Measurements from ENCODE around the gene MAN1C1. TPM values are rescaled to one million over a fixed set of nuclear protein-coding genes. Genes with fewer than 3 reads are reported as not detected.

MAN1C1 gene
- total and polyA plus RNA-seq, 9 of the 15 experiments (the other 6 are each of a cell fraction or from before 2014, with no cell fraction given): 0.04 to 0.44 (median 0.10) TPM; not detected in 3

GRCh38 chr1:25688390-25689119, 72.0 kb downstream of the MAN1C1 start (continued):
- TF ChIP-seq PBX2 (CRISPR knock-in tag; IDR thresholded peaks at IDR 0.05; ENCODE audit: low read depth) (no peak), PBX2 (tag; conservative IDR thresholded peaks at IDR 0.05; ENCODE audit: low read depth) (peak; percentile 89)

GRCh38 chr1:25689686-25690381, 73.2 kb downstream of the MAN1C1 start:
- peaks cover 53 to 90% of the 10 kb centered on the region in 2 experiments for H3K27me3 ChIP-seq (ENCODE audit: control insufficient read depth in 2 of 2, insufficient read depth in 2 of 2, low read length in 2 of 2)
- no peak overlapping the region for H2AFZ ChIP-seq (ENCODE audit: low read depth, low read length)
- no peak for FAIRE-seq
- H3K9ac ChIP-seq (ENCODE audit: insufficient read depth in 1 of 2, low read depth in 2 of 2, low read length in 2 of 2): no peak overlapping the region
- no peaks in the 10 kb centered on the region for H3K9me3 ChIP-seq (replicated peaks; ENCODE audit: control insufficient read depth, insufficient read depth, low read depth, low read length)
- peaks cover 1 to 4% of the 10 kb centered on the region in 2 experiments; a peak in 1 of 5 replicates for H3K4me1 ChIP-seq (replicated peaks in 1 of 2; ENCODE audit: control insufficient read depth in 2 of 2, insufficient read depth in 2 of 2, low read length in 2 of 2)
- ChIA-PET CTCF (ENCODE audit: low intra/inter-chr PET ratio) (no interaction called here), POLR2A (interaction anchor here (0.6 to 0.9 kb wide), 2 partner anchors 13 to 279 kb away, joined by 3 read pairs; no protein-coding TSS in a partner anchor)
- ATAC-seq: no peak; the same call in 2 of the 3 replicates
- intact Hi-C loops (cut with micrococcal nuclease) (loop anchor here (10.0 kb wide), 1 partner anchor 145 kb away; the partner anchor contains the start of gene LDLRAP1), in situ Hi-C loops (cut with MboI) (no loop called here)
- H3K9me1 ChIP-seq (ENCODE audit: control insufficient read depth, insufficient read depth, low read length): no peaks in the 10 kb centered on the region
- peaks cover 13% of the 10 kb centered on the region for H4K20me1 ChIP-seq (replicated peaks; ENCODE audit: control insufficient read depth, insufficient read depth, low read length)
- H3K4me2 ChIP-seq (ENCODE audit: insufficient read depth, low read length): no peak overlapping the region
- 8% methylated on average over 18 of the region's 18 CpGs for WGBS (ENCODE audit: insufficient coverage, low coverage, missing lambda C conversion rate)
- no peak overlapping the region for H3K4me3 ChIP-seq
- no peak overlapping the region for H3K27ac ChIP-seq (ENCODE audit: extremely low read depth, low read depth, low read length)
- no peak for DNase-seq (ENCODE audit: extremely low read depth in 1 of 4, low spot score in 3 of 4)
- no TSS peak for BruUV-seq (replicated peaks)
- H3K79me2 ChIP-seq (ENCODE audit: control insufficient read depth, insufficient read depth, low read length): no peaks in the 10 kb centered on the region
- no peaks in the 10 kb centered on the region for H3K36me3 ChIP-seq (ENCODE audit: control insufficient read depth, insufficient read depth, low read length)
- TF ChIP-seq NUFIP1 (IDR thresholded peaks at IDR 0.05; ENCODE audit: partially characterized antibody): no peak
- TF ChIP-seq FOSL1 (tag; conservative IDR thresholded peaks at IDR 0.05): no peak
- TF ChIP-seq BCLAF1 (IDR thresholded peaks at IDR 0.05; ENCODE audit: borderline replicate concordance in 1 of 2, control insufficient read depth in 1 of 2, low read depth in 2 of 2, low read length in 1 of 2): no peak
- TF ChIP-seq ATF3 (IDR thresholded peaks at IDR 0.05): peak; percentile 37; the same call in 1 of the 2 replicates
- no peak for TF ChIP-seq ATF3 (CRISPR knock-in tag; conservative IDR thresholded peaks at IDR 0.05)
- no peak for TF ChIP-seq HMG20B (CRISPR knock-in tag; IDR thresholded peaks at IDR 0.05)
- peak; percentile 20 for TF ChIP-seq CEBPG (CRISPR knock-in tag; IDR thresholded peaks at IDR 0.05)
- no peak for TF ChIP-seq CEBPG (tag; conservative IDR thresholded peaks at IDR 0.05 in 1 of 2, IDR thresholded peaks at IDR 0.05 in 1 of 2)
- no peak for TF ChIP-seq ARID1B (IDR thresholded peaks at IDR 0.05)
- TF ChIP-seq JUNB (CRISPR knock-in tag; conservative IDR thresholded peaks at IDR 0.05): no peak
